ENCODE results near the gene CHST8. TPM values are rescaled to one million over a fixed set of nuclear protein-coding genes. Genes with fewer than 3 reads are reported as not detected.

Gene CHST8
- total RNA-seq, 1 experiment from 2014 or later: 33.5 TPM

DNA sequence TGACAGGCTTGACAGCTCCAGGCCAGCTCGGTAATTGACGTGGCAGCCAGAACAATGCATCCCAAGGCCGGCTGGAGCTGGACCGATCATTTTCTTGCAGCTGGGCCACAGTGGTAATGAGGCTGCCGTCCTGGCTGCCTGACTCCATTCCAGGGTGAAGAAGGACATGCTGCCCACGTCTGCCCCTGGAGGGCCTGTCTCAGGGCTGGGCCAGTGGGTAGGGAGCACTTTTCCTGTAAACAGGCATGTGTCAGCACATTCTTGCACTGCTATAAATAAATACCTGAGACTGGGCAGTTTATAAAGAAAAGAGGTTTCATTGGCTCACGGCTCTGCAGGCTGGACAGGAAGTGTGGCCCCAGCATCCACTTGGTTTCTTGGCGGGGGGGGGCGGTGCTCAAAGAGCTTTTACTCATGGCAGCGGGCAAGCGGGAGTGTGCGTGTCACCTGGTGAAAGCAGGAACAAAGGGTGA, 136.8 kb downstream of the CHST8 start (continued):
- TF ChIP-seq, protein P1, sequence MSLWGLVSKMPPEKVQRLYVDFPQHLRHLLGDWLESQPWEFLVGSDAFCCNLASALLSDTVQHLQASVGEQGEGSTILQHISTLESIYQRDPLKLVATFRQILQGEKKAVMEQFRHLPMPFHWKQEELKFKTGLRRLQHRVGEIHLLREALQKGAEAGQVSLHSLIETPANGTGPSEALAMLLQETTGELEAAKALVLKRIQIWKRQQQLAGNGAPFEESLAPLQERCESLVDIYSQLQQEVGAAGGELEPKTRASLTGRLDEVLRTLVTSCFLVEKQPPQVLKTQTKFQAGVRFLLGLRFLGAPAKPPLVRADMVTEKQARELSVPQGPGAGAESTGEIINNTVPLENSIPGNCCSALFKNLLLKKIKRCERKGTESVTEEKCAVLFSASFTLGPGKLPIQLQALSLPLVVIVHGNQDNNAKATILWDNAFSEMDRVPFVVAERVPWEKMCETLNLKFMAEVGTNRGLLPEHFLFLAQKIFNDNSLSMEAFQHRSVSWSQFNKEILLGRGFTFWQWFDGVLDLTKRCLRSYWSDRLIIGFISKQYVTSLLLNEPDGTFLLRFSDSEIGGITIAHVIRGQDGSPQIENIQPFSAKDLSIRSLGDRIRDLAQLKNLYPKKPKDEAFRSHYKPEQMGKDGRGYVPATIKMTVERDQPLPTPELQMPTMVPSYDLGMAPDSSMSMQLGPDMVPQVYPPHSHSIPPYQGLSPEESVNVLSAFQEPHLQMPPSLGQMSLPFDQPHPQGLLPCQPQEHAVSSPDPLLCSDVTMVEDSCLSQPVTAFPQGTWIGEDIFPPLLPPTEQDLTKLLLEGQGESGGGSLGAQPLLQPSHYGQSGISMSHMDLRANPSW (CRISPR knock-in tag; conservative IDR thresholded peaks at IDR 0.05; ENCODE audit: low read depth): no peak
- TF ChIP-seq, protein P2, sequence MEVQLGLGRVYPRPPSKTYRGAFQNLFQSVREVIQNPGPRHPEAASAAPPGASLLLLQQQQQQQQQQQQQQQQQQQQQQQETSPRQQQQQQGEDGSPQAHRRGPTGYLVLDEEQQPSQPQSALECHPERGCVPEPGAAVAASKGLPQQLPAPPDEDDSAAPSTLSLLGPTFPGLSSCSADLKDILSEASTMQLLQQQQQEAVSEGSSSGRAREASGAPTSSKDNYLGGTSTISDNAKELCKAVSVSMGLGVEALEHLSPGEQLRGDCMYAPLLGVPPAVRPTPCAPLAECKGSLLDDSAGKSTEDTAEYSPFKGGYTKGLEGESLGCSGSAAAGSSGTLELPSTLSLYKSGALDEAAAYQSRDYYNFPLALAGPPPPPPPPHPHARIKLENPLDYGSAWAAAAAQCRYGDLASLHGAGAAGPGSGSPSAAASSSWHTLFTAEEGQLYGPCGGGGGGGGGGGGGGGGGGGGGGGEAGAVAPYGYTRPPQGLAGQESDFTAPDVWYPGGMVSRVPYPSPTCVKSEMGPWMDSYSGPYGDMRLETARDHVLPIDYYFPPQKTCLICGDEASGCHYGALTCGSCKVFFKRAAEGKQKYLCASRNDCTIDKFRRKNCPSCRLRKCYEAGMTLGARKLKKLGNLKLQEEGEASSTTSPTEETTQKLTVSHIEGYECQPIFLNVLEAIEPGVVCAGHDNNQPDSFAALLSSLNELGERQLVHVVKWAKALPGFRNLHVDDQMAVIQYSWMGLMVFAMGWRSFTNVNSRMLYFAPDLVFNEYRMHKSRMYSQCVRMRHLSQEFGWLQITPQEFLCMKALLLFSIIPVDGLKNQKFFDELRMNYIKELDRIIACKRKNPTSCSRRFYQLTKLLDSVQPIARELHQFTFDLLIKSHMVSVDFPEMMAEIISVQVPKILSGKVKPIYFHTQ (CRISPR knock-in tag; IDR thresholded peaks at IDR 0.05): no peak
- TF ChIP-seq, protein P3, sequence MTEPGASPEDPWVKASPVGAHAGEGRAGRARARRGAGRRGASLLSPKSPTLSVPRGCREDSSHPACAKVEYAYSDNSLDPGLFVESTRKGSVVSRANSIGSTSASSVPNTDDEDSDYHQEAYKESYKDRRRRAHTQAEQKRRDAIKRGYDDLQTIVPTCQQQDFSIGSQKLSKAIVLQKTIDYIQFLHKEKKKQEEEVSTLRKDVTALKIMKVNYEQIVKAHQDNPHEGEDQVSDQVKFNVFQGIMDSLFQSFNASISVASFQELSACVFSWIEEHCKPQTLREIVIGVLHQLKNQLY (CRISPR knock-in tag; IDR thresholded peaks at IDR 0.05): no peak
- no peak for TF ChIP-seq NR2C2 (CRISPR knock-in tag; IDR thresholded peaks at IDR 0.05)
- TF ChIP-seq, protein P4, sequence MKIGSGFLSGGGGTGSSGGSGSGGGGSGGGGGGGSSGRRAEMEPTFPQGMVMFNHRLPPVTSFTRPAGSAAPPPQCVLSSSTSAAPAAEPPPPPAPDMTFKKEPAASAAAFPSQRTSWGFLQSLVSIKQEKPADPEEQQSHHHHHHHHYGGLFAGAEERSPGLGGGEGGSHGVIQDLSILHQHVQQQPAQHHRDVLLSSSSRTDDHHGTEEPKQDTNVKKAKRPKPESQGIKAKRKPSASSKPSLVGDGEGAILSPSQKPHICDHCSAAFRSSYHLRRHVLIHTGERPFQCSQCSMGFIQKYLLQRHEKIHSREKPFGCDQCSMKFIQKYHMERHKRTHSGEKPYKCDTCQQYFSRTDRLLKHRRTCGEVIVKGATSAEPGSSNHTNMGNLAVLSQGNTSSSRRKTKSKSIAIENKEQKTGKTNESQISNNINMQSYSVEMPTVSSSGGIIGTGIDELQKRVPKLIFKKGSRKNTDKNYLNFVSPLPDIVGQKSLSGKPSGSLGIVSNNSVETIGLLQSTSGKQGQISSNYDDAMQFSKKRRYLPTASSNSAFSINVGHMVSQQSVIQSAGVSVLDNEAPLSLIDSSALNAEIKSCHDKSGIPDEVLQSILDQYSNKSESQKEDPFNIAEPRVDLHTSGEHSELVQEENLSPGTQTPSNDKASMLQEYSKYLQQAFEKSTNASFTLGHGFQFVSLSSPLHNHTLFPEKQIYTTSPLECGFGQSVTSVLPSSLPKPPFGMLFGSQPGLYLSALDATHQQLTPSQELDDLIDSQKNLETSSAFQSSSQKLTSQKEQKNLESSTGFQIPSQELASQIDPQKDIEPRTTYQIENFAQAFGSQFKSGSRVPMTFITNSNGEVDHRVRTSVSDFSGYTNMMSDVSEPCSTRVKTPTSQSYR (CRISPR knock-in tag; IDR thresholded peaks at IDR 0.05): no peak

DNA sequence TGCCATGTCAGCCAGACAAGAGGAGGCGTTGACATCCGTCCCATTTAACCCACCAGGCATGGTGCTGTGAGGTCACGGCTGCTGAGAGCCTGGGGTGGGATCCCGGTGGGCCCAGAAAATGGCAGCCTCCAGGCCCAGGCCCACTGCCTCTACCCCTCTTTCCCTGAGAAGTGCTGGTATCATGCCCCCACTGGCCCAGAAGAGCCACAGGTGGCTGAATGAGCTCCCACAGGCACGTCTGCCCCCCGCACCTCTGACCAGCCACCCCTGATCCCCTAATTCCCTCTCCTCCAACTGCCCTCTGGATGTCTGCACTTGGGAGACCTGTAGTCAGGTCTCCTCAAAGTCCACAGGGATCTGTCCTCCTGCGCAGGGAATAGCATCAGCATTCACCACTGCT, 137.6 kb downstream of the CHST8 start:
- ChIA-PET CTCF (interaction anchor here (2.1 kb wide), 1 partner anchor 8 kb away, joined by 9 read pairs; no protein-coding TSS in a partner anchor), POLR2A (interaction anchor here (0.7 kb wide), 1 partner anchor 492 kb away, joined by 3 read pairs; no protein-coding TSS in a partner anchor)
- H3K4me1 Mint-ChIP-seq: peaks cover 11% of the 10 kb centered on the region
- DNase-seq (ENCODE audit: low spot score): no peak
- H3K9me3 Mint-ChIP-seq: peaks cover 3% of the 10 kb centered on the region; the same call in 1 of the 2 replicates
- ATAC-seq: no peak
- TF ChIP-seq, protein P5, sequence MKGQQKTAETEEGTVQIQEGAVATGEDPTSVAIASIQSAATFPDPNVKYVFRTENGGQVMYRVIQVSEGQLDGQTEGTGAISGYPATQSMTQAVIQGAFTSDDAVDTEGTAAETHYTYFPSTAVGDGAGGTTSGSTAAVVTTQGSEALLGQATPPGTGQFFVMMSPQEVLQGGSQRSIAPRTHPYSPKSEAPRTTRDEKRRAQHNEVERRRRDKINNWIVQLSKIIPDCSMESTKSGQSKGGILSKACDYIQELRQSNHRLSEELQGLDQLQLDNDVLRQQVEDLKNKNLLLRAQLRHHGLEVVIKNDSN (CRISPR knock-in tag; IDR thresholded peaks at IDR 0.05): no peak
- TF ChIP-seq SP1 (CRISPR knock-in tag; conservative IDR thresholded peaks at IDR 0.05) (no peak), RORB (CRISPR knock-in tag; IDR thresholded peaks at IDR 0.05) (no peak)
- TF ChIP-seq, protein P6, sequence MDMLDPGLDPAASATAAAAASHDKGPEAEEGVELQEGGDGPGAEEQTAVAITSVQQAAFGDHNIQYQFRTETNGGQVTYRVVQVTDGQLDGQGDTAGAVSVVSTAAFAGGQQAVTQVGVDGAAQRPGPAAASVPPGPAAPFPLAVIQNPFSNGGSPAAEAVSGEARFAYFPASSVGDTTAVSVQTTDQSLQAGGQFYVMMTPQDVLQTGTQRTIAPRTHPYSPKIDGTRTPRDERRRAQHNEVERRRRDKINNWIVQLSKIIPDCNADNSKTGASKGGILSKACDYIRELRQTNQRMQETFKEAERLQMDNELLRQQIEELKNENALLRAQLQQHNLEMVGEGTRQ (CRISPR knock-in tag; IDR thresholded peaks at IDR 0.05): no peak
- peaks cover 3% of the 10 kb centered on the region; the same call in 1 of the 2 replicates for H3K36me3 Mint-ChIP-seq
- H3K27ac Mint-ChIP-seq: no peak overlapping the region
- no peaks in the 10 kb centered on the region for H3K27me3 Mint-ChIP-seq (ENCODE audit: low read depth)
- no peak overlapping the region for H3K4me3 Mint-ChIP-seq

DNA sequence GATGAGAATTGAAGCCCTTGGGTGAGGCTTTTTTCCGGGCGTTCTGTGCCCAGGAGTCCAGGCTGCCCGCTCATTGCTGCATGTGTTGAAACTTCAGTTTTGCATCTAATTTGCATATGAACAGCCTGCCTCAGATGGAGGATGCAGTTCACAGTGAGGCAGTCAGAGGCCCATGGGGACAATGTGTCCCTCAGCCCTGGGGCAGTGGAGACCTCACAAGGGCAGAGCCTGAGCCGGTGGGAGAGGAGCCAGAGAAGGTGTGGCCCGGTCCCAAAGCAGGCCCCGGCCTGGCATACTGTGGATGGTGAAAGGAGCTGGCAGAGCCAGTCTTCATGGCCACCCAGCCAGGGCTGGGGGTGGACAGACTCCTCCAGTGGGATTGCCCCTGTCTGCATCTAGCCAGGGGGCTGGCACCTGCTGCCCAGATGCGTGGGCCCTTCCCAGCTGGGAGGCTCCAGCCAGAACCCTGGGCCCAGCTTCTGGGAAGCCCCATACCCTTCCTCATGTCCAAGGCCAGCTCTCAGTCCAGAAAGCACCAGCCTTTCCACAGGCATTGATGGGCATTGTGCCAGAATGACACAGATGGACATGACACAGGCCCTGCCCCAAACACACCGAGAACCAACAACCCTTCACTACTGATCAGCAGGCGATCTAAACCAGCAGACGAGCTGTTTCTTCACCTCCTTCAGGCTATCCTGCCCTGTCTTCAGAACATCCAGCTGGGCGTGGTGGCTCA, 142.0 kb downstream of the CHST8 start:
- Mint-ChIP-seq H3K27ac (no peak overlapping the region), H3K4me1 (peaks cover 11% of the 10 kb centered on the region), H3K36me3 (peaks cover 3% of the 10 kb centered on the region; the same call in 1 of the 2 replicates), H3K27me3 (ENCODE audit: low read depth) (no peaks in the 10 kb centered on the region), H3K9me3 (peaks cover 3% of the 10 kb centered on the region; the same call in 1 of the 2 replicates), H3K4me3 (no peak overlapping the region)
- CTCF ChIA-PET: interaction anchor here (0.9 to 1.9 kb wide), 4 partner anchors 14 to 348 kb away, joined by 3 to 8 read pairs (median 4); no protein-coding TSS in a partner anchor
- DNase-seq (ENCODE audit: low spot score): no peak
- POLR2A ChIA-PET: no interaction called here
- TF ChIP-seq JUN (CRISPR knock-in tag; IDR thresholded peaks at IDR 0.05) (no peak), SOX15 (CRISPR knock-in tag; IDR thresholded peaks at IDR 0.05) (no peak)
- peak; percentile 43; the same call in 1 of the 2 replicates for ATAC-seq

All from WTC11 (cell line).